Neural progenitor cell (in vitro differentiated cells): Measurements from ENCODE around the gene ACOXL.

Source experiments
- EZH2 ChIP-seq: fragments of 200-600 bp; sonication (generic); IDR thresholded peaks from 2 replicates; pipeline ENCODE4 v1.6.1; 2017; ENCODE audit warnings: antibody characterized with exemption, mild to moderate bottlenecking, moderate library complexity
- EZH2phosphoT487 ChIP-seq: fragments of 200-600 bp; sonication (generic); IDR thresholded peaks from 2 replicates; pipeline ENCODE4 v1.6.1; 2017; ENCODE audit warnings: antibody characterized with exemption
- TF ChIP-seq, protein P1 (sequence below): fragments of 200-600 bp; sonication (generic); IDR thresholded peaks from 2 replicates; pipeline ENCODE4 v1.5.1; 2017; ENCODE audit warnings: antibody characterized with exemption, mild to moderate bottlenecking

DNA sequence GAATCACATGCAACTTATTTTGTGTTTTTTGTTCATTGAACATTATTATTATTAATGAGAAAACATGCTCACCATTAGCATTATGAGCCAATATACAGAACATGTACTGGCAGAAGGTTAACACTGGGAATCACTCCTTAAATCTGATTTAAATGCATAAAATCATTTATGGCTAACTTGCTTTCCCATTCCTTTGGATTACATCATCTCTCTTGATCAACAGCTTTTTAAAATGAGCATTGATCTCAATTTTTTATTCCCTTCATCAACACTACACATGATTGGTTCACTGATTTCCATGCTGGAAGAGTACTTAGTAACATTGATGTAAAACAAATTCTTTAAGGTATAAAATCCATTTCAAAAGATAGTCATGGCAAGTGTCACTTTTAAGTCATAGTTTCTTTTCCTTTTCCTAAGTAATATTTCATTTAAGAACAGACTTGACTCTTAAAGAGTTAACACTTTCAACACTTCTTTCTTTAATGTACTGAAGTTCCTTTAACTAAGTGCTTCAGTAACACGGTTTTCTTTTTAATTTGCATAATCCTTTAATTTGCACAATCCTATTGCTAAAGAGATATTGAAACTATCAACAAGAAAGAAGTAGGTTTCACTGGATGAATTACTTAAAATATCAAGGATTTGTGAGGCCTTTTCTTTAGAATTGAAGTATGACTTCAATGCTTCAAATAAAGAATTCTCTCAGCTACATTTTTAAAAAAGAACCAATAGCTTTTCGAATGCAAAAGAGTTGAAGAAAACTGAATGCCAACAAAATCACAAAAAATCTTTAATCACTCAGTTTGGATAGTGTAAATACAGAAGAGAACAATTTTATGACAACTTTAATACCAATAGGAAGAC, 29.6 kb upstream of the ACOXL start:
- TF ChIP-seq, protein P1, sequence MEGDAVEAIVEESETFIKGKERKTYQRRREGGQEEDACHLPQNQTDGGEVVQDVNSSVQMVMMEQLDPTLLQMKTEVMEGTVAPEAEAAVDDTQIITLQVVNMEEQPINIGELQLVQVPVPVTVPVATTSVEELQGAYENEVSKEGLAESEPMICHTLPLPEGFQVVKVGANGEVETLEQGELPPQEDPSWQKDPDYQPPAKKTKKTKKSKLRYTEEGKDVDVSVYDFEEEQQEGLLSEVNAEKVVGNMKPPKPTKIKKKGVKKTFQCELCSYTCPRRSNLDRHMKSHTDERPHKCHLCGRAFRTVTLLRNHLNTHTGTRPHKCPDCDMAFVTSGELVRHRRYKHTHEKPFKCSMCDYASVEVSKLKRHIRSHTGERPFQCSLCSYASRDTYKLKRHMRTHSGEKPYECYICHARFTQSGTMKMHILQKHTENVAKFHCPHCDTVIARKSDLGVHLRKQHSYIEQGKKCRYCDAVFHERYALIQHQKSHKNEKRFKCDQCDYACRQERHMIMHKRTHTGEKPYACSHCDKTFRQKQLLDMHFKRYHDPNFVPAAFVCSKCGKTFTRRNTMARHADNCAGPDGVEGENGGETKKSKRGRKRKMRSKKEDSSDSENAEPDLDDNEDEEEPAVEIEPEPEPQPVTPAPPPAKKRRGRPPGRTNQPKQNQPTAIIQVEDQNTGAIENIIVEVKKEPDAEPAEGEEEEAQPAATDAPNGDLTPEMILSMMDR = no peak
- TF ChIP-seq EZH2phosphoT487 = no peak
- no peak for TF ChIP-seq EZH2
